BE2C (cell line): ENCODE data around the gene EFNB1.
A peak's percentile ranks its signal among the peaks of the same experiment; 100 is the strongest.

Experiments
- DNase-seq: peaks from one replicate; pipeline ENCODE4 v3.0.0-alpha.2; 2020
- H3K27me3 ChIP-seq: fragments of 250-450 bp; sonication (Bioruptor Pico); 2 replicates; pipeline ENCODE4 v1.5.1; 2020; ENCODE audit warnings: mild to moderate bottlenecking
- H3K36me3 ChIP-seq: fragments of 250-450 bp; sonication (Bioruptor Pico); 2 replicates; pipeline ENCODE4 v1.5.1; 2020; ENCODE audit warnings: mild to moderate bottlenecking
- H3K4me1 ChIP-seq: fragments of 250-450 bp; sonication (Bioruptor Pico); 2 replicates; pipeline ENCODE4 v1.5.1; 2020
- H3K4me3 ChIP-seq: 2 replicates; pipeline ENCODE4 v1.5.1; 2011; ENCODE audit warnings: low read depth, low read length
- H3K9me3 ChIP-seq: fragments of 250-450 bp; sonication (Bioruptor Pico); 2 replicates; pipeline ENCODE4 v1.5.1; 2020
- TF ChIP-seq, protein P1 (sequence below): IDR thresholded peaks from 2 replicates; pipeline ENCODE4 v1.5.1; 2012; ENCODE audit warnings: mild to moderate bottlenecking, low read depth, low read length

The EFNB1 gene

DNA sequence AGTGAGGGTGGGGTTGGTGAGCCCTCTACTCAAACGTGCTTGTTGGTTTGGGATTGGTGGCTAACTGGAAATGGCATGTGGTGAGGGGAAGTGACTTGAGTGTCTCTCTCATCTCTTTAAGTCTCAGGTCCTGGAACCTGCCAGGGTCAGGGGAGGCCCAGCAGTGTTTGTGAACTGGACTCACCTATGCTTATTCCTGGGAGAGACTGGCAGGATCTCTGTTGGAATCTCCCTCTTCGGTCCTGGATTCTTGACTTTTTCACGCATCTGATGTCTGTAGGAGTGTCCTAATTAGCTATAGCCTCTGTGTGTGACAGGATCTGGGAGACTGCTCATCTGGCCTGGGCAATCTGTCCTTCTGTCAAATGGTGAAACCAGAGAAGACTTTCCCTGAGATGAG lies 7.2 kb upstream of the EFNB1 start:
- no peaks in the 10 kb centered on the region for H3K4me1 ChIP-seq
- no peak for DNase-seq
- TF ChIP-seq, protein P1, sequence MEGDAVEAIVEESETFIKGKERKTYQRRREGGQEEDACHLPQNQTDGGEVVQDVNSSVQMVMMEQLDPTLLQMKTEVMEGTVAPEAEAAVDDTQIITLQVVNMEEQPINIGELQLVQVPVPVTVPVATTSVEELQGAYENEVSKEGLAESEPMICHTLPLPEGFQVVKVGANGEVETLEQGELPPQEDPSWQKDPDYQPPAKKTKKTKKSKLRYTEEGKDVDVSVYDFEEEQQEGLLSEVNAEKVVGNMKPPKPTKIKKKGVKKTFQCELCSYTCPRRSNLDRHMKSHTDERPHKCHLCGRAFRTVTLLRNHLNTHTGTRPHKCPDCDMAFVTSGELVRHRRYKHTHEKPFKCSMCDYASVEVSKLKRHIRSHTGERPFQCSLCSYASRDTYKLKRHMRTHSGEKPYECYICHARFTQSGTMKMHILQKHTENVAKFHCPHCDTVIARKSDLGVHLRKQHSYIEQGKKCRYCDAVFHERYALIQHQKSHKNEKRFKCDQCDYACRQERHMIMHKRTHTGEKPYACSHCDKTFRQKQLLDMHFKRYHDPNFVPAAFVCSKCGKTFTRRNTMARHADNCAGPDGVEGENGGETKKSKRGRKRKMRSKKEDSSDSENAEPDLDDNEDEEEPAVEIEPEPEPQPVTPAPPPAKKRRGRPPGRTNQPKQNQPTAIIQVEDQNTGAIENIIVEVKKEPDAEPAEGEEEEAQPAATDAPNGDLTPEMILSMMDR, result no peak
- H3K36me3 ChIP-seq, result no peaks in the 10 kb centered on the region
- H3K27me3 ChIP-seq, result no peaks in the 10 kb centered on the region
- no peaks in the 10 kb centered on the region for H3K9me3 ChIP-seq
- H3K4me3 ChIP-seq, result no peak overlapping the region

DNA sequence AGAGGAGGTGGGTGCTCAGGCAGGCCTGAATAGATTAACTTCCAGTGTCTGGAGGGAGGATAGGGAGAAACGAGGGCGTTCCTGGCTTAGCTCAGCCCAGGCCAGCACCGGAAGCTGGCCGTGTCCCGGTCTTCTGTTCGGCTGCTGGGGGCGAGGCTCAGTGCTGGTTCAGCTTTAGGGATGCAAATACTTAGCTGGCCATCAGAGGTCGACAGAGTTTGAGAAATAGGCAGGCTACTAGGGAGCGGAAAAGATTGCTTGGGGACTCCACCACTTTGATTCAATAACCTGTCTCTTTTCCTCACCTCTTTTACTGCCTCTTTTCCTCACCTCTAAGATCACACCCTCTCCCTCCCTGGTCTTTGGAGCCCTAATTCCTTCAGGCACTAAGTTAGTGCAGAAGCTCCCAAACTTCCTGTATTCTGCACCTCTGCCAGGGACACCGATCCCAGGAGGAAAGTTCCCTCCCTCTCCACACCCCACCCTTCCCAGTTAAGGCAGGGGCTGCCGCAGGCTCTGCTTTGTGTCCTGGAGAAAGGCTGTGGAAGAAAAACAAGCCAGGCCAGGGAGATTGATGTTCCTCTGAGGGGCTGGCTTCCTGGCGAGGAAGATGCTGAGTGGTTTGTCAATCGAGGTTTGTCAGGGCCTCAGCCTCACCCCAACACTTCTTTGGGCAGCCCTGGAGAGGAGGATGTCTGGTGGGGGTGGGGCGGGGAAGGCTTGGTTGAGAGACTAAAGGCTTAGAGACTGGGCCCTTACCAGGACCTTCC lies 6.0 kb upstream of the EFNB1 start:
- Histone ChIP-seq H3K27me3 (no peaks in the 10 kb centered on the region), H3K4me3 (no peak overlapping the region), H3K4me1 (no peaks in the 10 kb centered on the region), H3K36me3 (no peaks in the 10 kb centered on the region), H3K9me3 (no peaks in the 10 kb centered on the region)
- TF ChIP-seq, protein P1, result peak; percentile 83
- peak; percentile 54 for DNase-seq

DNA sequence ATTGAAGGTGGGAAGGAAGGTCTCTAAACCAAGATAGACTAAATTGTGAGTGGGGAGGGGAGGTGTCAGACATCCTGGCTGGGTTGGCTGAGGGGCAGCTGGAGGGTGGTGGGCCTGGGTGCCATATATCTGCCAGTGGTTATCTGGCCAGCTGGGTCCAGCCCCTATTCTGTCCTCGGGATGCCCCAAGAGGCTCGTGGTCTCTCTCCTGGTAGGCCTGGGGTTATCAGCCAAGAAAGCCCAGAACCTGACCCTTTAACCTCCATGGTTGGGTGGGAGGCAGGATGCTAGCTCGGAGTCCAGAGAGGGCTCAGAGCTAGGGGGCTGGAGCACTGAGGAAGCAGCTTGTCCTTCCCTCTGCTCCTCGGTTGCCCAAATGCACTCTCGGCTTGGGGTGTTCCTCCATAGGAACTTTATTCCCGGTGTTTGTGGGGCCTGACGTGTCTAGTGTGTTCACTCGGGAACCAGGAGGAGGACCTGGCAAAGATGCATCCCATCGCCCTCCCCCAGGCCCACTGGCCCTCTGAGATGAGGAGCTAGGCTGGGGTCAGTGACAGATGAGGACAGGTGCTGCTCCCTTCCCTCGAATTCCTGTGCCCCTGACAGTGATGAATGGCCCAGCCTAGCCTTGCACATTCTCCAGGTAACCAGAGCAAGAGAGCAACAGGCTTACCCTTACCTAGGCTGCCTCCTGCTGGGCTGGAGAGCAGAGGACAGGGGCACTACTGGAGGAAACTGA lies 5.2 kb upstream of the EFNB1 start:
- no peaks in the 10 kb centered on the region for H3K36me3 ChIP-seq
- TF ChIP-seq, protein P1, result peak; percentile 8; the same call in 1 of the 2 replicates
- no peaks in the 10 kb centered on the region for H3K27me3 ChIP-seq
- H3K4me3 ChIP-seq, result no peak overlapping the region
- DNase-seq, result no peak
- H3K4me1 ChIP-seq, result no peaks in the 10 kb centered on the region
- no peaks in the 10 kb centered on the region for H3K9me3 ChIP-seq

DNA sequence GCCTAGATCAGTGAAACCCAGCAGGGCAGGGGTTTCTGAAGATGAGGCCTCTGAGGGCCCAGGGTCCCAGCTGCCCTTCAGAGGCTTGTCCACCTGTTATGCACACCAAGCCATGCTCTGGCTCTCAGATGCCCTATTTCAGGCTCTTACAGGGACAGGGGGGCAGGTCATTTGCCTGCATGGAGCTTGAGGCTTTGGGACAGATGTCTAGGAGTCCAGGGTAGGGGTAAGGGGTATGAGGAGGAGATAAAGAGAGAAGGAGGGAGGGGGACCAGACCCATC lies 4.7 kb upstream of the EFNB1 start:
- Histone ChIP-seq H3K4me1 (no peaks in the 10 kb centered on the region), H3K27me3 (no peaks in the 10 kb centered on the region), H3K36me3 (no peaks in the 10 kb centered on the region), H3K9me3 (no peaks in the 10 kb centered on the region), H3K4me3 (no peak overlapping the region)
- TF ChIP-seq, protein P1, result no peak
- DNase-seq, result no peak

DNA sequence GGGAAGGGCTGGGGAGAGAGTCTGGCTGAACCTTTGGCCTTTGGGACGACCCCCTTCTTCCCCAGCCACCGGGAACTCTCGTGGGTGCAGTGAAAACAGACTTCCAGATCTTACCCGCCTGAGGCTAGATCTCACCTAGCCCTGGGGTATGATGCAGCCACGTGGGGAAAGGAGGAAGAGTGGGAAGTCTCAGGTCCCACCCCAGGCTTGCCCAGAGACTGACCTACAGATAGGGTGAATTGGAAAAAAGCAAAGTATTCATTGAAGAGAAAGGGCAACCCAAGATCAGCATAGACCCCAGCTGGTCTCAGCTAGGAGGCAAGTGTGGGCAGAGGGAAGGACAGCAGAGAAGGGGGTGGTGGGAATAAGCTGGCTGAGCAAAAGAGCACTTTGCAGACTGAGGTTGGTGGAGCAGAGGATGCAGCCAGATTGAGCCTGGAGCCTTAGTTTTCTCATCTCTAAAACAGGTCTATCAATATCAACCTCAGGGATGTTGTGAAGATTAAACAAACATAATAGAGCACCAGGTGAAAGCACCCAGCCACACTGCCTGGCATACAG lies 4.2 kb upstream of the EFNB1 start:
- no peaks in the 10 kb centered on the region for H3K4me1 ChIP-seq
- no peaks in the 10 kb centered on the region for H3K36me3 ChIP-seq
- TF ChIP-seq, protein P1, result no peak
- no peaks in the 10 kb centered on the region for H3K27me3 ChIP-seq
- H3K4me3 ChIP-seq, result no peak overlapping the region
- H3K9me3 ChIP-seq, result no peaks in the 10 kb centered on the region
- DNase-seq, result no peak
